ENCODE results near the gene DAB2IP. TPM values are rescaled to one million over a fixed set of nuclear protein-coding genes. Genes with fewer than 3 reads are reported as not detected.

The DAB2IP gene
- total RNA-seq, 1 experiment from 2014 or later: 46.7 TPM

DNA sequence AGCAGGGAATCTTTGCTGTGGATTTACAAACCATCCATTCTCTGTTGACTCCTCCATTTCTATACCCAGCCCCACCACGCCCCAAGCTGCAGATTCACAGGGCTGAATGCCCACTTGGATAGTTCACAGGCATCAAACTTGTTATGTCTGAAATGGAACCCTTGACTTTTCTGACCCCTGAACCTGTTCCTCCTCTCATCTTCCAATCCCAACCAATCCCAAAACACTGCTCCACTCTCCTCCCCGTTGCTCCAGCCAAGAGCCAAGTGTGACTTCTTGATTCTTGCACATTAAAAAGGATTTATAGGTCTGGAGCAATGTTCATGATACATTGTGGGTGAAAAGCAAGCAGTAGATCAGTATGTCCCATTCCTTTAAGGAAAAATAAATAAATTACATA lies 145.6 kb downstream of the DAB2IP start:
- Histone ChIP-seq H2AFZ (no peak overlapping the region), H3K4me1 (replicated peaks; ENCODE audit: insufficient read depth) (no peaks in the 10 kb centered on the region), H3F3A (ENCODE audit: insufficient read depth, low read depth) (no peaks in the 10 kb centered on the region), H3K79me2 (ENCODE audit: low read depth) (no peaks in the 10 kb centered on the region), H3K9me3 (ENCODE audit: insufficient read depth, low read depth) (no peaks in the 10 kb centered on the region), H3K4me3 (no peak overlapping the region), H3K4me2 (no peak overlapping the region), H3K9me2 (ENCODE audit: insufficient read depth) (no peaks in the 10 kb centered on the region), H3K27ac (no peak overlapping the region), H4K20me1 (ENCODE audit: insufficient read depth) (no peaks in the 10 kb centered on the region), H3K27me3 (ENCODE audit: insufficient read depth, low read depth) (peaks cover 9% of the 10 kb centered on the region), H3K36me3 (ENCODE audit: low read depth) (no peaks in the 10 kb centered on the region)
- TF ChIP-seq, protein P1, sequence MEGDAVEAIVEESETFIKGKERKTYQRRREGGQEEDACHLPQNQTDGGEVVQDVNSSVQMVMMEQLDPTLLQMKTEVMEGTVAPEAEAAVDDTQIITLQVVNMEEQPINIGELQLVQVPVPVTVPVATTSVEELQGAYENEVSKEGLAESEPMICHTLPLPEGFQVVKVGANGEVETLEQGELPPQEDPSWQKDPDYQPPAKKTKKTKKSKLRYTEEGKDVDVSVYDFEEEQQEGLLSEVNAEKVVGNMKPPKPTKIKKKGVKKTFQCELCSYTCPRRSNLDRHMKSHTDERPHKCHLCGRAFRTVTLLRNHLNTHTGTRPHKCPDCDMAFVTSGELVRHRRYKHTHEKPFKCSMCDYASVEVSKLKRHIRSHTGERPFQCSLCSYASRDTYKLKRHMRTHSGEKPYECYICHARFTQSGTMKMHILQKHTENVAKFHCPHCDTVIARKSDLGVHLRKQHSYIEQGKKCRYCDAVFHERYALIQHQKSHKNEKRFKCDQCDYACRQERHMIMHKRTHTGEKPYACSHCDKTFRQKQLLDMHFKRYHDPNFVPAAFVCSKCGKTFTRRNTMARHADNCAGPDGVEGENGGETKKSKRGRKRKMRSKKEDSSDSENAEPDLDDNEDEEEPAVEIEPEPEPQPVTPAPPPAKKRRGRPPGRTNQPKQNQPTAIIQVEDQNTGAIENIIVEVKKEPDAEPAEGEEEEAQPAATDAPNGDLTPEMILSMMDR (conservative IDR thresholded peaks at IDR 0.05): no peak
- TF ChIP-seq EZH2 (IDR thresholded peaks at IDR 0.05; ENCODE audit: low read depth): no peak
- intact Hi-C loops (cut with micrococcal nuclease; ENCODE audit: unreplicated experiment): no loop called here
- ChIA-PET POLR2A (ENCODE audit: unreplicated experiment) (no interaction called here), CTCF (no interaction called here)
- no TSS peak for BruUV-seq (replicated peaks)
- DNase-seq: no peak

DNA sequence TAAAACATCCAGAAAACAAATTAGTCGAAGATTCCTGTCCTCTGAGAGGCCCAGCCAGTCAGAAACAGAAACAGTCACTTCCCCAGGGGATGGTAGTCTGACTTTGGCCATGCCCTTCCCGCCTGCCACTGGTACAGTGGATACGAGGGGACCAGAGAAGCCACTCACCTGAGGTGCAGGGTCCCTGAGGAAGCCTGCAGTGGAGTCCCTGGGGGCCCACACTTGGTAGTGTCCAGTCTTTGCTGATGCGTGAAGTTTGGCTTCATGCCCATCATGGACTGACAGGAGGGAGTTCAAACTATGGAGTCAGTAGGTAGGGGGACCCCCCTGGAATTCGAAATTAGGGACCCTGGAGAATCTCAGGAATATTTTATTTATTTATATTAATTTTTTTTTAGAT lies 147.5 kb downstream of the DAB2IP start:
- no TSS peak for BruUV-seq (replicated peaks)
- DNase-seq: no peak
- intact Hi-C loops (cut with micrococcal nuclease; ENCODE audit: unreplicated experiment): no loop called here
- Histone ChIP-seq H3K4me2 (no peak overlapping the region), H3K9me3 (ENCODE audit: insufficient read depth, low read depth) (no peaks in the 10 kb centered on the region), H3F3A (ENCODE audit: insufficient read depth, low read depth) (no peaks in the 10 kb centered on the region), H2AFZ (no peak overlapping the region), H3K79me2 (ENCODE audit: low read depth) (no peaks in the 10 kb centered on the region), H4K20me1 (ENCODE audit: insufficient read depth) (no peaks in the 10 kb centered on the region), H3K27me3 (ENCODE audit: insufficient read depth, low read depth) (peaks cover 19% of the 10 kb centered on the region), H3K27ac (no peak overlapping the region), H3K4me3 (no peak overlapping the region), H3K4me1 (replicated peaks; ENCODE audit: insufficient read depth) (no peaks in the 10 kb centered on the region), H3K9me2 (ENCODE audit: insufficient read depth) (no peaks in the 10 kb centered on the region), H3K36me3 (ENCODE audit: low read depth) (no peaks in the 10 kb centered on the region)
- TF ChIP-seq EZH2 (IDR thresholded peaks at IDR 0.05; ENCODE audit: low read depth): no peak
- TF ChIP-seq, protein P1 (conservative IDR thresholded peaks at IDR 0.05): no peak
- POLR2A ChIA-PET (ENCODE audit: unreplicated experiment): no interaction called here
- CTCF ChIA-PET: no interaction called here

DNA sequence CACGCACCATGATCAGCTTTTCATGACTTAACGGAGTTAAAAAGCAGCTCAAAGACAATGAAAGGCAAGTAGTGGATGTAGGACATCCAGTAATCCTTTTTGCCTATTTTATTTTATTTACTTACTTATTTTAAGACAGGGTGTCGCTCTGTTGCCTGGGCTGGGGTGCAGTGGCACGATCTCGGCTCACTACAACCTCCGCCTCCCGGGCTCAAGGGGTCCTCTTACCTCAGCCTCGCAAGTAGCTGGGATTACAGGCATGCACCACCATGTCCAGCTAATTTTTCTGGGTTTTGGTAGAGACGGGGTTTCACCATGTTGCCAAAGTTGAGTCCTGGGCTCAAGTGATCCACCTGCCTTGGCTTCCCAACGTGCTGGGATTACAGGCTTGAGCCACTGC lies 148.9 kb downstream of the DAB2IP start:
- no peaks in the 10 kb centered on the region for H3K9me2 ChIP-seq (ENCODE audit: insufficient read depth)
- DNase-seq: no peak
- no peaks in the 10 kb centered on the region for H3F3A ChIP-seq (ENCODE audit: insufficient read depth, low read depth)
- H3K4me3 ChIP-seq: no peak overlapping the region
- H3K4me1 ChIP-seq (replicated peaks; ENCODE audit: insufficient read depth): no peaks in the 10 kb centered on the region
- H3K36me3 ChIP-seq (ENCODE audit: low read depth): no peaks in the 10 kb centered on the region
- no peaks in the 10 kb centered on the region for H3K79me2 ChIP-seq (ENCODE audit: low read depth)
- H2AFZ ChIP-seq: no peak overlapping the region
- H3K27me3 ChIP-seq (ENCODE audit: insufficient read depth, low read depth): peaks cover 19% of the 10 kb centered on the region
- peaks cover 3% of the 10 kb centered on the region; the same call in 1 of the 2 replicates for H3K9me3 ChIP-seq (ENCODE audit: insufficient read depth, low read depth)
- TF ChIP-seq EZH2 (IDR thresholded peaks at IDR 0.05; ENCODE audit: low read depth): no peak
- TF ChIP-seq, protein P1 (conservative IDR thresholded peaks at IDR 0.05): no peak
- POLR2A ChIA-PET (ENCODE audit: unreplicated experiment): no interaction called here
- intact Hi-C loops (cut with micrococcal nuclease; ENCODE audit: unreplicated experiment): no loop called here
- no TSS peak for BruUV-seq (replicated peaks)
- H4K20me1 ChIP-seq (ENCODE audit: insufficient read depth): no peaks in the 10 kb centered on the region
- no peak overlapping the region for H3K27ac ChIP-seq
- H3K4me2 ChIP-seq: no peak overlapping the region
- CTCF ChIA-PET: no interaction called here

Data from PC-9 (cell line).